ENCODE measurements around the gene ELOVL6.

DNA sequence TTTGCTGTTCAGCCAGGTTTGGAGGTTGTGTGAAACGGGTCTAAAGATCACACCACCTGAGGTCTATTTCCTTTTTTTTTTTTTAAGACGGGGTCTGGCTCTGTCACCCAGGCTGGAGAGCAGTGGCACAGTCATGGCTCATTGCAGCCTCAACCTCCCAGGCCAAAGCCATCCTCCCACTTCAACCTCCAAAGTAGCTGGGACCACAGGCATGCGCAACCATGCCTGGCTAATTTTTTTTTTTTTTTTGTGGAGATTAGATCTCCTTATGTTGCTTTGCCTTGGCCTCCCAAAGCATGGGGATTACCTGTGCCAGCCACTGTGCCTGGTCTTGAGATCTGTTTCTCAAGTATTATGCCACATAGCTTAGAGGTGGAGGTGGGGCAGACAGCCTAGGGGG, 49.2 kb upstream of the ELOVL6 start:
- TF ChIP-seq, protein P1, sequence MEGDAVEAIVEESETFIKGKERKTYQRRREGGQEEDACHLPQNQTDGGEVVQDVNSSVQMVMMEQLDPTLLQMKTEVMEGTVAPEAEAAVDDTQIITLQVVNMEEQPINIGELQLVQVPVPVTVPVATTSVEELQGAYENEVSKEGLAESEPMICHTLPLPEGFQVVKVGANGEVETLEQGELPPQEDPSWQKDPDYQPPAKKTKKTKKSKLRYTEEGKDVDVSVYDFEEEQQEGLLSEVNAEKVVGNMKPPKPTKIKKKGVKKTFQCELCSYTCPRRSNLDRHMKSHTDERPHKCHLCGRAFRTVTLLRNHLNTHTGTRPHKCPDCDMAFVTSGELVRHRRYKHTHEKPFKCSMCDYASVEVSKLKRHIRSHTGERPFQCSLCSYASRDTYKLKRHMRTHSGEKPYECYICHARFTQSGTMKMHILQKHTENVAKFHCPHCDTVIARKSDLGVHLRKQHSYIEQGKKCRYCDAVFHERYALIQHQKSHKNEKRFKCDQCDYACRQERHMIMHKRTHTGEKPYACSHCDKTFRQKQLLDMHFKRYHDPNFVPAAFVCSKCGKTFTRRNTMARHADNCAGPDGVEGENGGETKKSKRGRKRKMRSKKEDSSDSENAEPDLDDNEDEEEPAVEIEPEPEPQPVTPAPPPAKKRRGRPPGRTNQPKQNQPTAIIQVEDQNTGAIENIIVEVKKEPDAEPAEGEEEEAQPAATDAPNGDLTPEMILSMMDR (conservative IDR thresholded peaks at IDR 0.05): no peak
- TF ChIP-seq EZH2 (IDR thresholded peaks at IDR 0.05; ENCODE audit: low read depth): no peak
